SK-N-SH treated with all-trans-retinoic acid at 6 μM for 48 hours (cell line): Measurements from ENCODE around the gene RHOA.

Experiments
- OSR1 ChIP-seq: fragments of 250-450 bp; sonication (Bioruptor Pico); IDR thresholded peaks from 2 replicates; pipeline ENCODE4 v1.8.0; 2022; ENCODE audit warnings: moderate library complexity, mild to moderate bottlenecking, inconsistent platforms
- SNAI2 ChIP-seq: fragments of 250-450 bp; sonication (Bioruptor Pico); IDR thresholded peaks from 2 replicates; pipeline ENCODE4 v1.5.0; 2020; ENCODE audit warnings: mild to moderate bottlenecking, moderate library complexity
- ZNF8 ChIP-seq: fragments of 450-650 bp; formaldehyde crosslinking; IDR thresholded peaks from 2 replicates; pipeline ENCODE4 v1.5.0; 2020; ENCODE audit warnings: mild to moderate bottlenecking, moderate library complexity

- TF ChIP-seq SNAI2 (CRISPR knock-in tag) (no peak), ZNF8 (no peak), OSR1 (CRISPR knock-in tag) (no peak)
Measured at GRCh38 chr3:49310677-49311076, 101.1 kb downstream of the RHOA start.
